K562 (cell line): ENCODE results near the gene ARAP1. TPM values are rescaled to one million over a fixed set of nuclear protein-coding genes. Genes with fewer than 3 reads are reported as not detected.
A peak's percentile ranks its signal among the peaks of the same experiment; 100 is the strongest.

Experiments used
- ATAC-seq: fragments of 200-7000 bp; cut with Tn5 transposase; 3 replicates; pipeline ENCODE4 v1.9.1; 2020; ENCODE audit warnings: moderate library complexity
- BruUV-seq: library from RNA; stranded (reverse); fragments of 400-500 nt; replicated peaks from 2 replicates; lab custom pipeline; 2021; lab: Mats Ljungman, UMichigan
- CTCF ChIA-PET: fragments of 300-600 bp; formaldehyde crosslinking; extraction: SDS; loops from one replicate; lab custom pipeline; 2021; ENCODE audit warnings: low intra/inter-chr PET ratio; lab: Yijun Ruan, JAX
- POLR2A ChIA-PET: fragments of 300-600, 350-650 bp; sonication (Branson Sonifier 250); formaldehyde crosslinking; extraction: SDS; loops from one replicate; lab custom pipeline; 2021; ENCODE audit warnings: antibody characterized with exemption, inconsistent platforms; lab: Yijun Ruan, JAX
- DNase-seq, 4 experiments: peaks; one replicate each; pipeline versions ENCODE4 v3.0.0 to v3.0.0-alpha.2; 2011 to 2018; ENCODE audit warnings: low spot score in 3 of 4, mixed read lengths in 3 of 4; ENCODE audit errors: extremely low read depth in 1 of 4
- FAIRE-seq: peaks from 2 replicates; lab custom pipeline; 2011; peaks lifted over from hg19 to GRCh38; lab: Jason Lieb, UNC
- H2AFZ ChIP-seq: 2 replicates; pipeline ENCODE4 v1.6.0; 2011; ENCODE audit warnings: low read depth, low read length, control low read depth, inconsistent platforms
- H3K27ac ChIP-seq: fragments of 200-600 bp; 3 replicates; pipeline ENCODE4 v1.8.0; 2011; ENCODE audit warnings: low read depth, mild to moderate bottlenecking, control low read depth, inconsistent platforms, low read length, moderate library complexity, mixed read lengths; ENCODE audit errors: extremely low read depth
- H3K27me3 ChIP-seq, 2 experiments: fragments of 300-600 bp in 1 of 2; 2 replicates in 1 of 2; 3 replicates in 1 of 2; pipeline versions ENCODE4 v1.6.0 to v1.8.0; 2011; ENCODE audit warnings: inconsistent platforms in 2 of 2, low read length in 2 of 2, mild to moderate bottlenecking in 1 of 2, mixed read lengths in 1 of 2, moderate library complexity in 1 of 2; ENCODE audit not compliant: control insufficient read depth in 2 of 2, insufficient read depth in 2 of 2
- H3K36me3 ChIP-seq: fragments of 300-600 bp; 3 replicates; pipeline ENCODE4 v1.8.0; 2011; ENCODE audit warnings: mild to moderate bottlenecking, low read length, inconsistent platforms; ENCODE audit not compliant: control insufficient read depth, insufficient read depth
- H3K4me1 ChIP-seq, 2 experiments: fragments of 200-600 bp in 1 of 2; replicated peaks in 1 of 2; 2 replicates in 1 of 2; 3 replicates in 1 of 2; pipeline versions ENCODE4 v1.5.1 to v1.8.0; 2011; ENCODE audit warnings: inconsistent platforms in 2 of 2, low read length in 2 of 2, mild to moderate bottlenecking in 1 of 2, mixed read lengths in 1 of 2, moderate library complexity in 1 of 2; ENCODE audit not compliant: control insufficient read depth in 2 of 2, insufficient read depth in 2 of 2
- H3K4me2 ChIP-seq: 2 replicates; pipeline ENCODE4 v1.6.1; 2011; ENCODE audit warnings: low read length, control low read depth, inconsistent platforms, mixed read lengths; ENCODE audit not compliant: insufficient read depth
- H3K4me3 ChIP-seq: fragments of 200-600 bp; sonication (generic), shearing (Covaris generic); 2 replicates; pipeline ENCODE4 v1.5.1; 2016; ENCODE audit warnings: control low read depth, inconsistent platforms
- H3K79me2 ChIP-seq: fragments of 200-600 bp; 3 replicates; pipeline ENCODE4 v1.8.0; 2011; ENCODE audit warnings: low read length, inconsistent platforms; ENCODE audit not compliant: control insufficient read depth, insufficient read depth
- H3K9ac ChIP-seq, 2 experiments: 2 replicates each; pipeline versions ENCODE4 v1.6.0 to v1.6.1; 2011; ENCODE audit warnings: low read depth in 2 of 2, low read length in 2 of 2, control low read depth in 1 of 2, inconsistent platforms in 1 of 2, mild to moderate bottlenecking in 1 of 2, mixed read lengths in 1 of 2; ENCODE audit not compliant: insufficient read depth in 1 of 2
- H3K9me1 ChIP-seq: one replicate; pipeline ENCODE4 v1.6.0; 2011; ENCODE audit warnings: inconsistent platforms, mild to moderate bottlenecking, low read length, moderate library complexity; ENCODE audit not compliant: control insufficient read depth, insufficient read depth
- H3K9me3 ChIP-seq: replicated peaks from 2 replicates; pipeline ENCODE4 v1.5.1; 2011; ENCODE audit warnings: low read depth, low read length, inconsistent platforms; ENCODE audit not compliant: control insufficient read depth, insufficient read depth
- H4K20me1 ChIP-seq: replicated peaks from 2 replicates; pipeline ENCODE4 v1.6.1; 2011; ENCODE audit warnings: low read length, inconsistent platforms, mixed read lengths; ENCODE audit not compliant: control insufficient read depth, insufficient read depth
- GABPA ChIP-seq: fragments of 200-800 bp; sonication (Bioruptor generic); conservative IDR thresholded peaks from 2 replicates; pipeline ENCODE4 v1.6.1; 2016; ENCODE audit warnings: low read depth, missing genetic modification characterization, missing compliant biosample characterization
- HSF4 ChIP-seq: fragments of 250-450 bp; sonication (Bioruptor Pico); IDR thresholded peaks from 2 replicates; pipeline ENCODE4 v2.1.2; 2022; ENCODE audit warnings: mild to moderate bottlenecking, moderate library complexity, borderline replicate concordance
- L3MBTL2 ChIP-seq: fragments of 450-650 bp; IDR thresholded peaks from 2 replicates; pipeline ENCODE4 v1.6.1; 2016; ENCODE audit warnings: mild to moderate bottlenecking, moderate library complexity
- MXD1 ChIP-seq: fragments of 250-450 bp; sonication (Bioruptor Pico); IDR thresholded peaks from 2 replicates; pipeline ENCODE4 v1.8.0; 2021; ENCODE audit warnings: borderline replicate concordance, mild to moderate bottlenecking, moderate library complexity; ENCODE audit not compliant: poor library complexity, severe bottlenecking
- POLR2G ChIP-seq: fragments of 200-400 bp; formaldehyde crosslinking; IDR thresholded peaks from 2 replicates; pipeline ENCODE4 v1.6.1; 2017; ENCODE audit warnings: low read depth, mild to moderate bottlenecking, antibody characterized with exemption, low read length, moderate library complexity
- SMARCA4 ChIP-seq: fragments of 450-650 bp; IDR thresholded peaks from 2 replicates; pipeline ENCODE4 v1.6.1; 2016
- SOX6 ChIP-seq: fragments of 450-650 bp; IDR thresholded peaks from 2 replicates; pipeline ENCODE4 v1.6.1; 2014; ENCODE audit warnings: mild to moderate bottlenecking
- ZBED1 ChIP-seq: IDR thresholded peaks from 2 replicates; pipeline ENCODE4 v1.6.1; 2014
- WGBS: fragments of 100-300 bp; shearing (Covaris generic); methylation state at CpG from one replicate; pipeline ENCODE4 v1.1.6; 2016; ENCODE audit warnings: low coverage, mixed read lengths; ENCODE audit not compliant: insufficient coverage; ENCODE audit errors: missing lambda C conversion rate; 5-methylcytosine and 5-hydroxymethylcytosine counted together
- in situ Hi-C: fragments of 300-500 bp; cut with MboI; formaldehyde crosslinking; loops from 4 replicates; pipeline ENCODE4 v1.15.0; 2018; ENCODE audit warnings: inconsistent platforms, mixed read lengths
- intact Hi-C: fragments of 100-400 bp; cut with micrococcal nuclease; formaldehyde crosslinking; loops from 2 replicates; pipeline ENCODE4 v1.14.2; 2022
- polyA plus RNA-seq, 8 experiments: library from polyadenylated mRNA; depleted of rRNA in 4 of 8; stranded (reverse) in 5 of 8; unstranded in 3 of 8; fragments of >200 nt; fragmentation: Nextera tagmentation in 2 of 8; fragmentation: Illumina TruSeq in 1 of 8; extraction: Ambion mirVana in 2 of 8; extraction: Trizol in 1 of 8; gene quantifications; 2 replicates each; pipeline versions ENCODE4 v1.2.1 to v1.2.3, GENCODE V29; 2011 to 2014; ENCODE audit warnings: inconsistent platforms in 1 of 8, missing spikeins in 1 of 8
- total RNA-seq, 7 experiments: library from RNA; depleted of rRNA in 6 of 7; stranded (reverse); fragments of >200 nt in 6 of 7; fragmentation: Illumina TruSeq in 2 of 7; extraction: Trizol in 2 of 7; gene quantifications; 2 replicates each; pipeline versions ENCODE4 v1.2.1 to v1.2.3, GENCODE V29; 2011 to 2021; ENCODE audit warnings: low replicate concordance in 1 of 7

The ARAP1 gene
- total and polyA plus RNA-seq, 9 of the 15 experiments (the other 6 are each of a cell fraction or from before 2014, with no cell fraction given) = 0.23 to 67.0 (median 24.6) TPM

GRCh38 chr11:72678524-72678923, 73.7 kb downstream of the ARAP1 start:
- DNase-seq (no peak), FAIRE-seq (no peak), ATAC-seq (no peak)
- in situ Hi-C loops = loop anchor here (10.0 kb wide), 1 partner anchor 204 kb away; no protein-coding TSS in a partner anchor
- Histone ChIP-seq H3K4me2 (no peak overlapping the region), H3K27me3 (peaks cover 7 to 57% of the 10 kb centered on the region in 2 experiments; a peak in 4 of 5 replicates), H4K20me1 (peaks cover 36% of the 10 kb centered on the region), H2AFZ (no peak overlapping the region), H3K79me2 (no peaks in the 10 kb centered on the region), H3K9ac (no peak overlapping the region), H3K4me1 (peaks cover 0 to 20% of the 10 kb centered on the region in 2 experiments; a peak in 2 of 5 replicates), H3K9me1 (peaks cover 5% of the 10 kb centered on the region), H3K27ac (no peak overlapping the region), H3K9me3 (no peaks in the 10 kb centered on the region), H3K36me3 (peaks cover 5% of the 10 kb centered on the region; the same call in 1 of the 3 replicates), H3K4me3 (no peak overlapping the region)
- WGBS = 1% methylated on average over 8 of the region's 8 CpGs
- BruUV-seq = no TSS peak
- intact Hi-C loops = no loop called here
- ChIA-PET POLR2A (no interaction called here), CTCF (no interaction called here)
- no peak for TF ChIP-seq GABPA
- peak; percentile 20; the same call in 1 of the 2 replicates for TF ChIP-seq POLR2G
- TF ChIP-seq, all 486 proteins: peak for 1

DNA sequence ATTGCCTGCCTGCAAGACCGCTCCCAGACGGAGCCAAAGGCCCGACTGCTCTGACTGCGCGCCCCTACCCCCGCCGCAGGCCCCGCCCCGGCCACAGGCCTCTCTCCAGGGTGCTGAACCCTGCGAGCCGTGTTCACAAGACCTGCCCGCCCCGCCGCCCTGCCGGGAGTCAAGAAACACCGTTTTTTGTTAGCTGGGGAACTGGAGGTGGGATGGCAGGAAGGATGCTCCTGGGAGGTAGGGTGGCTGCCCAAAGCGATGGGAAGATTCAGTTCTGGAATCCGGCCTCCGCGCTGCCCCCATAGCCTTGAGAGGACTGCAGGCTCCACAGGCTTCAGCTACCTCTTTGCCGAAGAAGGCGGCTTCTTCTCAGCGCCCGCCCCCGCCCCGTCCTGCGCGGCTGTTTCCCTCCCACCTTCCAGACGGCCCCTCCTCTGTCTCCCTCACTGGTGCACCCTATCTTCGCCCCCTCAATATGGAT, 75.3 kb downstream of the ARAP1 start:
- H3K4me1 ChIP-seq = peaks cover 0 to 20% of the 10 kb centered on the region in 2 experiments; a peak in 2 of 5 replicates
- DNase-seq (peak; percentile 73 to 96 (median 90)), FAIRE-seq (no peak), ATAC-seq (peak; percentile 95)
- H3K9me1 ChIP-seq = no peaks in the 10 kb centered on the region
- no peak overlapping the region for H3K9ac ChIP-seq
- H2AFZ ChIP-seq = no peak overlapping the region
- H3K36me3 ChIP-seq = no peaks in the 10 kb centered on the region
- peaks cover 26% of the 10 kb centered on the region for H4K20me1 ChIP-seq
- no TSS peak for BruUV-seq
- H3K27me3 ChIP-seq = peaks cover 7 to 67% of the 10 kb centered on the region in 2 experiments; a peak in 4 of 5 replicates
- in situ Hi-C loops = loop anchor here (10.0 kb wide), 1 partner anchor 202 kb away; no protein-coding TSS in a partner anchor
- ChIA-PET CTCF (no interaction called here), POLR2A (interaction anchor here (0.5 to 0.6 kb wide), 4 partner anchors 14 to 537 kb away, joined by 3 read pairs; no protein-coding TSS in a partner anchor)
- H3K4me2 ChIP-seq = no peak overlapping the region
- no peak overlapping the region for H3K4me3 ChIP-seq
- no peaks in the 10 kb centered on the region for H3K79me2 ChIP-seq
- no peaks in the 10 kb centered on the region for H3K9me3 ChIP-seq
- intact Hi-C loops = no loop called here
- 4% methylated on average over 16 of the region's 30 CpGs for WGBS
- no peak overlapping the region for H3K27ac ChIP-seq
- no peak for TF ChIP-seq ZBED1
- TF ChIP-seq HSF4 (CRISPR knock-in tag) = no peak
- TF ChIP-seq SMARCA4 = no peak
- TF ChIP-seq GABPA = no peak
- TF ChIP-seq L3MBTL2 = no peak
- no peak for TF ChIP-seq MXD1 (CRISPR knock-in tag)
- TF ChIP-seq SOX6 = no peak
